Astrocyte (in vitro differentiated cells and primary cell): Measurements from ENCODE around the gene ZNF668. TPM values are rescaled to one million over a fixed set of nuclear protein-coding genes. Genes with fewer than 3 reads are reported as not detected.

Source experiments
- DNase-seq: peaks from one replicate; pipeline ENCODE4 v3.0.0-alpha.2; 2010; ENCODE audit warnings: low read depth
- FAIRE-seq: peaks from 2 replicates; lab custom pipeline; 2011; peaks lifted over from hg19 to GRCh38; lab: Jason Lieb, UNC
- H2AFZ ChIP-seq: 2 replicates; pipeline ENCODE4 v1.6.0; 2012; ENCODE audit warnings: low read depth, low read length, inconsistent platforms
- H3K27ac ChIP-seq: 2 replicates; pipeline ENCODE4 v1.5.1; 2011; ENCODE audit warnings: low read depth, low read length, inconsistent platforms
- H3K27me3 ChIP-seq: 2 replicates; pipeline ENCODE4 v1.6.0; 2011; ENCODE audit warnings: low read length, inconsistent platforms; ENCODE audit not compliant: insufficient read depth
- H3K36me3 ChIP-seq: 2 replicates; pipeline ENCODE4 v1.5.1; 2011; ENCODE audit warnings: low read length, inconsistent platforms; ENCODE audit not compliant: insufficient read depth
- H3K4me1 ChIP-seq: 2 replicates; pipeline ENCODE4 v1.5.1; 2011; ENCODE audit warnings: low read length, inconsistent platforms; ENCODE audit not compliant: insufficient read depth
- H3K4me2 ChIP-seq: 2 replicates; pipeline ENCODE4 v1.6.0; 2012; ENCODE audit warnings: low read length, inconsistent platforms
- H3K4me3 ChIP-seq: 2 replicates; pipeline ENCODE4 v1.5.1; 2011; ENCODE audit warnings: low read depth, mild to moderate bottlenecking, low read length, inconsistent platforms; ENCODE audit not compliant: insufficient read depth
- H3K79me2 ChIP-seq: 2 replicates; pipeline ENCODE4 v1.6.0; 2012; ENCODE audit warnings: mild to moderate bottlenecking, low read length, inconsistent platforms; ENCODE audit not compliant: insufficient read depth
- H3K9ac ChIP-seq: 2 replicates; pipeline ENCODE4 v1.6.0; 2012; ENCODE audit warnings: mild to moderate bottlenecking, low read length, inconsistent platforms
- H3K9me3 ChIP-seq: 2 replicates; pipeline ENCODE4 v1.5.1; 2012; ENCODE audit warnings: low read depth, mild to moderate bottlenecking, low read length, inconsistent platforms; ENCODE audit not compliant: insufficient read depth
- H4K20me1 ChIP-seq: 2 replicates; pipeline ENCODE4 v1.6.0; 2012; ENCODE audit warnings: low read length, inconsistent platforms; ENCODE audit not compliant: insufficient read depth
- H3K27ac Mint-ChIP-seq: one replicate; pipeline ENCODE4 v1.8.0; 2021; ENCODE audit warnings: mild to moderate bottlenecking, mixed read lengths; ENCODE audit not compliant: unreplicated experiment
- H3K27me3 Mint-ChIP-seq: one replicate; pipeline ENCODE4 v1.8.0; 2021; ENCODE audit warnings: low read depth, mixed read lengths; ENCODE audit not compliant: unreplicated experiment
- H3K36me3 Mint-ChIP-seq: one replicate; pipeline ENCODE4 v1.8.0; 2021; ENCODE audit warnings: low read depth, mixed read lengths; ENCODE audit not compliant: unreplicated experiment
- H3K4me1 Mint-ChIP-seq: one replicate; pipeline ENCODE4 v1.8.0; 2021; ENCODE audit warnings: low read depth, mixed read lengths; ENCODE audit not compliant: unreplicated experiment
- H3K4me3 Mint-ChIP-seq: one replicate; pipeline ENCODE4 v1.8.0; 2021; ENCODE audit warnings: mild to moderate bottlenecking, moderate library complexity, mixed read lengths; ENCODE audit not compliant: unreplicated experiment
- H3K9me3 Mint-ChIP-seq: one replicate; pipeline ENCODE4 v1.8.0; 2021; ENCODE audit warnings: mild to moderate bottlenecking, mixed read lengths; ENCODE audit not compliant: unreplicated experiment
- CTCF ChIP-seq: IDR thresholded peaks from 2 replicates; pipeline ENCODE4 v1.5.1; 2011; ENCODE audit warnings: low read depth, mild to moderate bottlenecking, inconsistent platforms, low read length, moderate library complexity; ENCODE audit not compliant: insufficient read depth
- EZH2 ChIP-seq: IDR thresholded peaks from 2 replicates; pipeline ENCODE4 v1.6.1; 2012; ENCODE audit warnings: mild to moderate bottlenecking, low read length, inconsistent platforms; ENCODE audit not compliant: insufficient read depth
- total RNA-seq: library from RNA; stranded (reverse); gene quantifications from 2 replicates; pipeline ENCODE4 v1.2.1, GENCODE V29; 2021

Gene ZNF668
- total RNA-seq, 1 donor from 2014 or later, result 21.6 TPM

- Mint-ChIP-seq H3K9me3 (no peaks in the 10 kb centered on the region), H3K36me3 (peaks cover 20% of the 10 kb centered on the region), H3K27me3 (no peaks in the 10 kb centered on the region), H3K4me1 (peaks cover 5% of the 10 kb centered on the region), H3K27ac (peak overlapping the region; percentile 82), H3K4me3 (peak overlapping the region; percentile 84)
- Histone ChIP-seq H3K9ac (no peak overlapping the region), H4K20me1 (peaks cover 4% of the 10 kb centered on the region), H2AFZ (peak overlapping the region; percentile 86), H3K79me2 (peaks cover 20% of the 10 kb centered on the region), H3K27ac (no peak overlapping the region), H3K4me2 (peak overlapping the region; percentile 83), H3K36me3 (peaks cover 3% of the 10 kb centered on the region), H3K9me3 (no peaks in the 10 kb centered on the region), H3K4me1 (peaks cover 9% of the 10 kb centered on the region), H3K4me3 (no peak overlapping the region), H3K27me3 (no peaks in the 10 kb centered on the region)
- FAIRE-seq (no peak), DNase-seq (no peak)
- TF ChIP-seq EZH2 (no peak), CTCF (no peak)
Observed at GRCh38 chr16:31107465-31107867, 33.4 kb upstream of the ZNF668 start.

- H3K4me2 ChIP-seq, result no peak overlapping the region
- Mint-ChIP-seq H3K9me3 (no peaks in the 10 kb centered on the region), H3K36me3 (peaks cover 18% of the 10 kb centered on the region), H3K27ac (no peak overlapping the region), H3K27me3 (no peaks in the 10 kb centered on the region), H3K4me3 (peak overlapping the region; percentile 84), H3K4me1 (peaks cover 5% of the 10 kb centered on the region)
- H2AFZ ChIP-seq, result no peak overlapping the region
- no peak overlapping the region for H3K9ac ChIP-seq
- TF ChIP-seq EZH2 (no peak), CTCF (no peak)
- no peaks in the 10 kb centered on the region for H3K36me3 ChIP-seq
- H3K4me1 ChIP-seq, result peaks cover 9% of the 10 kb centered on the region
- H3K27me3 ChIP-seq, result no peaks in the 10 kb centered on the region
- H3K4me3 ChIP-seq, result no peak overlapping the region
- H3K79me2 ChIP-seq, result peaks cover 20% of the 10 kb centered on the region
- no peak overlapping the region for H3K27ac ChIP-seq
- H3K9me3 ChIP-seq, result no peaks in the 10 kb centered on the region
- FAIRE-seq (no peak), DNase-seq (no peak)
- H4K20me1 ChIP-seq, result peaks cover 4% of the 10 kb centered on the region
Observed at GRCh38 chr16:31106509-31107464, 32.7 kb upstream of the ZNF668 start.
